B cell (primary cell): ENCODE data around the gene SFXN4.

Source experiments
- CTCF ChIP-seq: fragments of 200-600 bp; IDR thresholded peaks from one replicate; pipeline ENCODE4 v1.8.0; 2022; ENCODE audit warnings: antibody characterized with exemption, mild to moderate bottlenecking
- EZH2 ChIP-seq: IDR thresholded peaks from 2 replicates; pipeline ENCODE4 v1.6.1; 2012; ENCODE audit warnings: borderline replicate concordance, low read depth, mild to moderate bottlenecking, moderate library complexity, low read length; ENCODE audit not compliant: insufficient read depth, poor library complexity, severe bottlenecking

- no peak for TF ChIP-seq CTCF
- no peak for TF ChIP-seq EZH2
Measured at GRCh38 chr10:119203006-119203405, 37.5 kb upstream of the SFXN4 start.
